CD1c-positive myeloid dendritic cell (primary cell): ENCODE data around the gene CTBP2.
"Not testable (repeated sequence)": the region's sequence is repeated elsewhere in the genome, so short reads cannot be mapped to it uniquely, and the experiment has no call there.

ENCODE experiments used
- DNase-seq: peaks from one replicate; pipeline ENCODE4 v3.0.0-alpha.2; 2016; ENCODE audit errors: extremely low spot score

The CTBP2 gene

GRCh38 chr10:124997771-124998623, 162.4 kb downstream of the CTBP2 start:
- DNase-seq = no peak

- no peak for DNase-seq
Measured at GRCh38 chr10:124997306-124997705, 163.1 kb downstream of the CTBP2 start.

GRCh38 chr10:124996854-124997215, 163.5 kb downstream of the CTBP2 start:
- DNase-seq = no peak

GRCh38 chr10:124996127-124996853, 164.1 kb downstream of the CTBP2 start:
- no peak for DNase-seq

GRCh38 chr10:124995605-124996004, 164.8 kb downstream of the CTBP2 start:
- no peak for DNase-seq

GRCh38 chr10:124994573-124995473, 165.5 kb downstream of the CTBP2 start:
- DNase-seq = no peak

- DNase-seq = no peak
Measured at GRCh38 chr10:124993736-124994451, 166.5 kb downstream of the CTBP2 start.

GRCh38 chr10:124993345-124993708, 167.0 kb downstream of the CTBP2 start:
- no peak for DNase-seq

GRCh38 chr10:124992462-124993344, 167.7 kb downstream of the CTBP2 start:
- DNase-seq = peak; percentile 38

GRCh38 chr10:124991835-124992234, 168.5 kb downstream of the CTBP2 start:
- no peak for DNase-seq

- DNase-seq = no peak
Measured at GRCh38 chr10:124990671-124991625, 169.4 kb downstream of the CTBP2 start.

GRCh38 chr10:124989526-124989925, 170.8 kb downstream of the CTBP2 start:
- DNase-seq = no peak

GRCh38 chr10:124988753-124989152, 171.6 kb downstream of the CTBP2 start:
- DNase-seq = not testable (repeated sequence)

GRCh38 chr10:124987788-124988187, 172.6 kb downstream of the CTBP2 start:
- DNase-seq = no peak

- no peak for DNase-seq
Measured at GRCh38 chr10:124985162-124985561, 175.2 kb downstream of the CTBP2 start.

- DNase-seq = no peak
Measured at GRCh38 chr10:124984376-124984775, 176.0 kb downstream of the CTBP2 start.

GRCh38 chr10:124983321-124983720, 177.0 kb downstream of the CTBP2 start:
- peak; percentile 13 for DNase-seq

- DNase-seq = no peak
Measured at GRCh38 chr10:124978376-124978725, 182.0 kb downstream of the CTBP2 start.

GRCh38 chr10:124977648-124978375, 182.6 kb downstream of the CTBP2 start:
- DNase-seq = no peak
